ENCODE measurements around the gene ENOX2. TPM values are rescaled to one million over a fixed set of nuclear protein-coding genes. Genes with fewer than 3 reads are reported as not detected.
"Not testable (repeated sequence)": the region's sequence is repeated elsewhere in the genome, so short reads cannot be mapped to it uniquely, and the experiment has no call there.

Gene ENOX2
- total RNA-seq, 1 experiment from 2014 or later, result 11.4 TPM

- ChIA-PET CTCF (no interaction called here), POLR2A (no interaction called here)
- no peaks in the 10 kb centered on the region for H3K4me1 Mint-ChIP-seq (ENCODE audit: low read depth, unreplicated experiment)
- TF ChIP-seq, protein P1, sequence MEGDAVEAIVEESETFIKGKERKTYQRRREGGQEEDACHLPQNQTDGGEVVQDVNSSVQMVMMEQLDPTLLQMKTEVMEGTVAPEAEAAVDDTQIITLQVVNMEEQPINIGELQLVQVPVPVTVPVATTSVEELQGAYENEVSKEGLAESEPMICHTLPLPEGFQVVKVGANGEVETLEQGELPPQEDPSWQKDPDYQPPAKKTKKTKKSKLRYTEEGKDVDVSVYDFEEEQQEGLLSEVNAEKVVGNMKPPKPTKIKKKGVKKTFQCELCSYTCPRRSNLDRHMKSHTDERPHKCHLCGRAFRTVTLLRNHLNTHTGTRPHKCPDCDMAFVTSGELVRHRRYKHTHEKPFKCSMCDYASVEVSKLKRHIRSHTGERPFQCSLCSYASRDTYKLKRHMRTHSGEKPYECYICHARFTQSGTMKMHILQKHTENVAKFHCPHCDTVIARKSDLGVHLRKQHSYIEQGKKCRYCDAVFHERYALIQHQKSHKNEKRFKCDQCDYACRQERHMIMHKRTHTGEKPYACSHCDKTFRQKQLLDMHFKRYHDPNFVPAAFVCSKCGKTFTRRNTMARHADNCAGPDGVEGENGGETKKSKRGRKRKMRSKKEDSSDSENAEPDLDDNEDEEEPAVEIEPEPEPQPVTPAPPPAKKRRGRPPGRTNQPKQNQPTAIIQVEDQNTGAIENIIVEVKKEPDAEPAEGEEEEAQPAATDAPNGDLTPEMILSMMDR (IDR thresholded peaks at IDR 0.05; ENCODE audit: insufficient read depth in 1 of 2, low read depth in 1 of 2, low read length in 1 of 2, severe bottlenecking in 1 of 2, unreplicated experiment in 1 of 2), result no peak
- H3K9me3 Mint-ChIP-seq (ENCODE audit: unreplicated experiment), result no peaks in the 10 kb centered on the region
- BruUV-seq (replicated peaks), result no TSS peak
- Histone ChIP-seq H3K4me3 (ENCODE audit: low read depth, low read length) (no peak overlapping the region), H3K4me1 (no peaks in the 10 kb centered on the region), H3K36me3 (ENCODE audit: control insufficient read depth, insufficient read depth, low read length) (no peaks in the 10 kb centered on the region), H3K27me3 (replicated peaks; ENCODE audit: control insufficient read depth, insufficient read depth, low read length) (no peaks in the 10 kb centered on the region), H3K9me3 (no peaks in the 10 kb centered on the region)
- no peaks in the 10 kb centered on the region for H3K36me3 Mint-ChIP-seq (ENCODE audit: insufficient read depth, unreplicated experiment)
- no peak overlapping the region for H3K27ac Mint-ChIP-seq (ENCODE audit: unreplicated experiment)
- peaks cover 6% of the 10 kb centered on the region for H3K27me3 Mint-ChIP-seq (ENCODE audit: insufficient read depth, unreplicated experiment)
- intact Hi-C loops (cut with micrococcal nuclease; ENCODE audit: unreplicated experiment), result no loop called here
- no peak overlapping the region for H3K4me3 Mint-ChIP-seq (ENCODE audit: unreplicated experiment)
- DNase-seq, result no peak
These were observed 41.2 kb upstream of the ENOX2 start for GRCh38 chrX:130944230-130944629.

GRCh38 chrX:130937101-130937500 is 34.1 kb upstream of the ENOX2 start:
- H3K36me3 ChIP-seq (ENCODE audit: control insufficient read depth, insufficient read depth, low read length), result no peaks in the 10 kb centered on the region
- no peak for DNase-seq
- ChIA-PET POLR2A (no interaction called here), CTCF (no interaction called here)
- intact Hi-C loops (cut with micrococcal nuclease; ENCODE audit: unreplicated experiment), result no loop called here
- H3K4me1 ChIP-seq, result no peaks in the 10 kb centered on the region
- no peak overlapping the region for H3K4me3 Mint-ChIP-seq (ENCODE audit: unreplicated experiment)
- no peak overlapping the region for H3K27ac Mint-ChIP-seq (ENCODE audit: unreplicated experiment)
- H3K9me3 ChIP-seq, result no peaks in the 10 kb centered on the region
- TF ChIP-seq, protein P1 (IDR thresholded peaks at IDR 0.05; ENCODE audit: insufficient read depth in 1 of 2, low read depth in 1 of 2, low read length in 1 of 2, severe bottlenecking in 1 of 2, unreplicated experiment in 1 of 2), result no peak
- no peak overlapping the region for H3K4me3 ChIP-seq (ENCODE audit: low read depth, low read length)
- no peaks in the 10 kb centered on the region for H3K27me3 ChIP-seq (replicated peaks; ENCODE audit: control insufficient read depth, insufficient read depth, low read length)
- H3K4me1 Mint-ChIP-seq (ENCODE audit: low read depth, unreplicated experiment), result no peaks in the 10 kb centered on the region
- H3K9me3 Mint-ChIP-seq (ENCODE audit: unreplicated experiment), result no peaks in the 10 kb centered on the region
- BruUV-seq (replicated peaks), result no TSS peak
- H3K36me3 Mint-ChIP-seq (ENCODE audit: insufficient read depth, unreplicated experiment), result no peaks in the 10 kb centered on the region
- H3K27me3 Mint-ChIP-seq (ENCODE audit: insufficient read depth, unreplicated experiment), result peaks cover 4% of the 10 kb centered on the region

- Histone ChIP-seq H3K36me3 (ENCODE audit: control insufficient read depth, insufficient read depth, low read length) (no peaks in the 10 kb centered on the region), H3K4me1 (no peaks in the 10 kb centered on the region), H3K9me3 (no peaks in the 10 kb centered on the region), H3K27me3 (replicated peaks; ENCODE audit: control insufficient read depth, insufficient read depth, low read length) (no peaks in the 10 kb centered on the region), H3K4me3 (ENCODE audit: low read depth, low read length) (no peak overlapping the region)
- DNase-seq, result no peak
- Mint-ChIP-seq H3K36me3 (ENCODE audit: insufficient read depth, unreplicated experiment) (no peaks in the 10 kb centered on the region), H3K9me3 (ENCODE audit: unreplicated experiment) (no peaks in the 10 kb centered on the region), H3K4me1 (ENCODE audit: low read depth, unreplicated experiment) (no peaks in the 10 kb centered on the region), H3K27ac (ENCODE audit: unreplicated experiment) (no peak overlapping the region), H3K4me3 (ENCODE audit: unreplicated experiment) (no peak overlapping the region), H3K27me3 (ENCODE audit: insufficient read depth, unreplicated experiment) (peaks cover 2% of the 10 kb centered on the region)
- BruUV-seq (replicated peaks), result no TSS peak
- POLR2A ChIA-PET, result no interaction called here
- intact Hi-C loops (cut with micrococcal nuclease; ENCODE audit: unreplicated experiment), result no loop called here
- CTCF ChIA-PET, result no interaction called here
- TF ChIP-seq, protein P1 (IDR thresholded peaks at IDR 0.05; ENCODE audit: insufficient read depth in 1 of 2, low read depth in 1 of 2, low read length in 1 of 2, severe bottlenecking in 1 of 2, unreplicated experiment in 1 of 2), result no peak
These were observed 30.3 kb upstream of the ENOX2 start for GRCh38 chrX:130933358-130933757.

DNA sequence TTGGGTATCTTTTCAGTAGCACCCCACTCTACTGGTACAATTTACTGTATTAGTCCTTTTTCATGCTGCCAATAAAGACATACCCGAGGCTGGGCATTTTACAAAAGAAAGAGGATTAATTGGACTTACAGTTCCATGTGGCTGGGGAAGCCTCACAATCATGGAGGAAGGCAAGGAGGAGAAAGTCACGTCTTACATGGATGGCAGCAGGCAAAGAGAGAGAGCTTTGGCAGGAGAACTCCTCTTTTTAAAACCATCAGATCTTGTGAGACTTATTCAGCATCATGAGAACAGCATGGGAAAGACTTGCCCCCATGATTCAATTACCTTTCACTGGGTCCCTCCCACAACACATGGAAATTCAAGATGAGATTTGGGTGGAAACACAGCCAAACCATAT is 17.4 kb upstream of the ENOX2 start:
- H3K27me3 Mint-ChIP-seq (ENCODE audit: insufficient read depth, unreplicated experiment); H3K27ac Mint-ChIP-seq (ENCODE audit: unreplicated experiment); intact Hi-C loops (cut with micrococcal nuclease; ENCODE audit: unreplicated experiment); H3K4me1 ChIP-seq; H3K4me1 Mint-ChIP-seq (ENCODE audit: low read depth, unreplicated experiment); CTCF ChIA-PET; H3K4me3 ChIP-seq (ENCODE audit: low read depth, low read length); BruUV-seq (replicated peaks); POLR2A ChIA-PET; H3K36me3 Mint-ChIP-seq (ENCODE audit: insufficient read depth, unreplicated experiment); H3K36me3 ChIP-seq (ENCODE audit: control insufficient read depth, insufficient read depth, low read length); H3K4me3 Mint-ChIP-seq (ENCODE audit: unreplicated experiment); H3K27me3 ChIP-seq (replicated peaks; ENCODE audit: control insufficient read depth, insufficient read depth, low read length); H3K9me3 ChIP-seq; DNase-seq: not testable (repeated sequence)
- peaks cover 20% of the 10 kb centered on the region for H3K9me3 Mint-ChIP-seq (ENCODE audit: unreplicated experiment)

DNA sequence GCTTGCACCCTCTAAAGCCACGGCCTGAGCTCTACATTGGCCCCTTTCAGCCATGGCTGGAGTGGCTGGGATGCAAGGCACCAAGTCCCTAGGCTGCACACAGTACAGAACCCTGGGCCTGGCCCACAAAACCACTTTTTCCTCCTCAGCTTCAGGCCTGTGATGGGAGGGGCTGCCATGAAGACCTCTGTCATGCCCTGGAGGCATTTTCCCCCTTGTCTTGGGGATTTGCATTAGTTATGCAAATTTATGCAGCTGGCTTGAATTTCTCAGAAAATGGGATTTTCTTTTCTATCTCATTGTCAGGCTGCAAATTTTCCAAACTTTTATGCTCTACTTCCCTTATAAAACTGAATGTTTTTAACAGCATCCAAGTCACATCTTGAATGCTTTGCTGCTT is 16.7 kb upstream of the ENOX2 start:
- POLR2A ChIA-PET; H3K4me3 Mint-ChIP-seq (ENCODE audit: unreplicated experiment); H3K27ac Mint-ChIP-seq (ENCODE audit: unreplicated experiment); H3K36me3 ChIP-seq (ENCODE audit: control insufficient read depth, insufficient read depth, low read length); H3K27me3 Mint-ChIP-seq (ENCODE audit: insufficient read depth, unreplicated experiment); H3K4me3 ChIP-seq (ENCODE audit: low read depth, low read length); DNase-seq; H3K9me3 ChIP-seq; H3K4me1 Mint-ChIP-seq (ENCODE audit: low read depth, unreplicated experiment); CTCF ChIA-PET; H3K36me3 Mint-ChIP-seq (ENCODE audit: insufficient read depth, unreplicated experiment); H3K27me3 ChIP-seq (replicated peaks; ENCODE audit: control insufficient read depth, insufficient read depth, low read length); H3K4me1 ChIP-seq; BruUV-seq (replicated peaks): not testable (repeated sequence)
- peaks cover 20% of the 10 kb centered on the region for H3K9me3 Mint-ChIP-seq (ENCODE audit: unreplicated experiment)
- intact Hi-C loops (cut with micrococcal nuclease; ENCODE audit: unreplicated experiment), result loop anchor here (5.0 kb wide), 1 partner anchor 342 kb away; no protein-coding TSS in a partner anchor
